Neural cell (in vitro differentiated cells): ENCODE measurements around the gene GJB2. TPM values are rescaled to one million over a fixed set of nuclear protein-coding genes. Genes with fewer than 3 reads are reported as not detected.

ENCODE experiments used
- H2AFZ ChIP-seq: fragments of 200-600, 300-800 bp; sonication (generic), shearing (Covaris generic); 2 replicates; pipeline ENCODE4 v1.6.0; 2014; ENCODE audit warnings: low read depth, mild to moderate bottlenecking, antibody characterized with exemption, low read length, moderate library complexity
- H3F3A ChIP-seq: fragments of 200-600 bp; shearing (Covaris generic); 2 replicates; pipeline ENCODE4 v1.6.1; 2016; ENCODE audit warnings: mild to moderate bottlenecking, moderate library complexity, mixed read lengths, antibody characterized with exemption, low read length; ENCODE audit not compliant: insufficient read depth, poor library complexity, severe bottlenecking
- H3K27ac ChIP-seq: fragments of 200-600, 300-800 bp; sonication (generic), shearing (Covaris generic); 2 replicates; pipeline ENCODE4 v1.5.1; 2014; ENCODE audit warnings: mild to moderate bottlenecking, low read length, moderate library complexity
- H3K27me3 ChIP-seq: fragments of 300-800, 200-600 bp; sonication (generic), shearing (Covaris generic); 2 replicates; pipeline ENCODE4 v1.6.0; 2014; ENCODE audit warnings: mild to moderate bottlenecking, low read depth, low read length, moderate library complexity; ENCODE audit not compliant: insufficient read depth
- H3K36me3 ChIP-seq: fragments of 300-800, 200-600 bp; sonication (generic), shearing (Covaris generic); 2 replicates; pipeline ENCODE4 v1.5.1; 2014; ENCODE audit warnings: mild to moderate bottlenecking, antibody characterized with exemption, low read length, moderate library complexity; ENCODE audit not compliant: insufficient read depth
- H3K4me2 ChIP-seq: fragments of 300-800, 200-600 bp; sonication (generic), shearing (Covaris generic); 2 replicates; pipeline ENCODE4 v1.6.0; 2014; ENCODE audit warnings: mild to moderate bottlenecking, low read length
- H3K4me3 ChIP-seq: fragments of 300-800, 200-600 bp; sonication (generic), shearing (Covaris generic); 2 replicates; pipeline ENCODE4 v1.5.1; 2014; ENCODE audit warnings: mild to moderate bottlenecking, low read length, moderate library complexity
- H3K79me2 ChIP-seq: fragments of 200-600 bp; shearing (Covaris generic); replicated peaks from 2 replicates; pipeline ENCODE4 v1.6.0; 2014; ENCODE audit warnings: mild to moderate bottlenecking, low read length, moderate library complexity; ENCODE audit not compliant: insufficient read depth
- H3K9ac ChIP-seq: fragments of 300-800, 200-600 bp; sonication (generic), shearing (Covaris generic); 2 replicates; pipeline ENCODE4 v1.6.1; 2016; ENCODE audit warnings: mild to moderate bottlenecking, low read length, mixed read lengths
- H3K9me2 ChIP-seq: fragments of 200-600 bp; shearing (Covaris generic); 2 replicates; pipeline ENCODE4 v1.6.1; 2016; ENCODE audit warnings: mild to moderate bottlenecking, low read length, mixed read lengths; ENCODE audit not compliant: insufficient read depth
- H3K9me3 ChIP-seq: fragments of 200-600, 300-800 bp; sonication (generic), shearing (Covaris generic); 2 replicates; pipeline ENCODE4 v1.6.1; 2016; ENCODE audit warnings: mild to moderate bottlenecking, mixed run types, low read length, moderate library complexity, mixed read lengths
- H4K20me1 ChIP-seq: fragments of 200-600 bp; shearing (Covaris generic); 2 replicates; pipeline ENCODE4 v1.6.1; 2016; ENCODE audit warnings: mild to moderate bottlenecking, mixed run types; ENCODE audit not compliant: insufficient read depth
- CTCF ChIP-seq: fragments of 450-650 bp; IDR thresholded peaks from 2 replicates; pipeline ENCODE4 v1.5.1; 2014; ENCODE audit warnings: antibody characterized with exemption, mild to moderate bottlenecking, moderate library complexity; ENCODE audit not compliant: poor library complexity, severe bottlenecking
- EP300 ChIP-seq: fragments of 450-650 bp; conservative IDR thresholded peaks from 2 replicates; pipeline ENCODE4 v1.6.1; 2014; ENCODE audit warnings: antibody characterized with exemption, mild to moderate bottlenecking, moderate library complexity; ENCODE audit not compliant: poor library complexity, severe bottlenecking
- EZH2 ChIP-seq: fragments of 200-600, 300-800 bp; shearing (Covaris generic), sonication (generic); IDR thresholded peaks from 2 replicates; pipeline ENCODE4 v1.6.1; 2014; ENCODE audit warnings: antibody characterized with exemption, low read length, borderline replicate concordance, mild to moderate bottlenecking; ENCODE audit not compliant: insufficient read depth, poor library complexity, severe bottlenecking
- MXI1 ChIP-seq: fragments of 450-650 bp; conservative IDR thresholded peaks from 2 replicates; pipeline ENCODE4 v1.6.1; 2014; ENCODE audit warnings: antibody characterized with exemption, mild to moderate bottlenecking; ENCODE audit not compliant: poor library complexity, severe bottlenecking
- POLR2AphosphoS5 ChIP-seq: IDR thresholded peaks from 2 replicates; pipeline ENCODE4 v1.6.1; 2012
- RAD21 ChIP-seq: fragments of 450-650 bp; conservative IDR thresholded peaks from 2 replicates; pipeline ENCODE4 v1.6.1; 2014; ENCODE audit warnings: antibody characterized with exemption, mild to moderate bottlenecking, moderate library complexity
- REST ChIP-seq: IDR thresholded peaks from 2 replicates; pipeline ENCODE4 v1.6.1; 2012; ENCODE audit warnings: borderline replicate concordance
- SMC3 ChIP-seq: fragments of 450-650 bp; conservative IDR thresholded peaks from 2 replicates; pipeline ENCODE4 v1.6.1; 2014; ENCODE audit warnings: antibody characterized with exemption, mild to moderate bottlenecking, moderate library complexity; ENCODE audit not compliant: poor library complexity
- TAF1 ChIP-seq: IDR thresholded peaks from 2 replicates; pipeline ENCODE4 v1.6.1; 2012; ENCODE audit warnings: low read depth
- polyA plus RNA-seq: library from polyadenylated mRNA; depleted of rRNA; stranded (reverse); fragments of >200 nt; gene quantifications from 2 replicates; pipeline ENCODE4 v1.2.3, GENCODE V29; 2014

The GJB2 gene
- polyA plus RNA-seq, 1 donor from 2014 or later: not detected

GRCh38 chr13:20188667-20189553 lies 3.8 kb downstream of the GJB2 start:
- TF ChIP-seq MXI1 (no peak), EZH2 (no peak), EP300 (no peak), POLR2AphosphoS5 (no peak), SMC3 (no peak), TAF1 (no peak), RAD21 (no peak), REST (no peak), CTCF (no peak)
- Histone ChIP-seq H3K27me3 (peaks cover 42% of the 10 kb centered on the region), H3K9ac (no peak overlapping the region), H3K4me3 (no peak overlapping the region), H2AFZ (no peak overlapping the region), H3K27ac (no peak overlapping the region), H3F3A (no peaks in the 10 kb centered on the region), H3K9me2 (no peaks in the 10 kb centered on the region), H3K79me2 (no peaks in the 10 kb centered on the region), H4K20me1 (no peaks in the 10 kb centered on the region), H3K4me2 (no peak overlapping the region), H3K36me3 (no peaks in the 10 kb centered on the region), H3K9me3 (no peaks in the 10 kb centered on the region)

- no peaks in the 10 kb centered on the region for H4K20me1 ChIP-seq
- no peaks in the 10 kb centered on the region for H3K9me3 ChIP-seq
- H3K36me3 ChIP-seq: no peaks in the 10 kb centered on the region
- H3K9me2 ChIP-seq: no peaks in the 10 kb centered on the region
- no peak overlapping the region for H3K9ac ChIP-seq
- no peak overlapping the region for H3K4me3 ChIP-seq
- no peak overlapping the region for H3K27ac ChIP-seq
- no peak overlapping the region for H3K4me2 ChIP-seq
- H3F3A ChIP-seq: no peaks in the 10 kb centered on the region
- no peak overlapping the region for H2AFZ ChIP-seq
- TF ChIP-seq POLR2AphosphoS5 (no peak), CTCF (no peak), REST (no peak), MXI1 (no peak), EZH2 (no peak), RAD21 (no peak), TAF1 (no peak), SMC3 (no peak), EP300 (no peak)
- peaks cover 21% of the 10 kb centered on the region for H3K27me3 ChIP-seq
- H3K79me2 ChIP-seq: no peaks in the 10 kb centered on the region
Observed at GRCh38 chr13:20186771-20187170, 6.0 kb downstream of the GJB2 start.
